Adrenal gland (tissue), 5 donors: ENCODE results near the gene ARHGAP26.

ENCODE experiments used
- POLR2A ChIP-seq, 2 donors: fragments of 450-650 bp; IDR thresholded peaks; one replicate each; pipeline ENCODE4 v1.6.1; 2017; ENCODE audit warnings: antibody characterized with exemption in 2 of 2, mild to moderate bottlenecking in 2 of 2, moderate library complexity in 1 of 2
- TF ChIP-seq, protein P1 (sequence below), 6 experiments: fragments of 450-650 bp in 4 of 6; fragments of 200-600 bp in 2 of 6; sonication (generic) in 1 of 6; IDR thresholded peaks; 1 replicate in 5 of 6; 2 replicates in 1 of 6; pipeline versions ENCODE4 v1.5.1 to v1.8.0; 2016 to 2021; ENCODE audit warnings: antibody characterized with exemption in 6 of 6, mild to moderate bottlenecking in 2 of 6, moderate library complexity in 1 of 6
- donor health status: DM: no; HTN: no; CAD: no.

- no peak for TF ChIP-seq POLR2A (IDR thresholded peaks at IDR 0.05)
- TF ChIP-seq, protein P1, sequence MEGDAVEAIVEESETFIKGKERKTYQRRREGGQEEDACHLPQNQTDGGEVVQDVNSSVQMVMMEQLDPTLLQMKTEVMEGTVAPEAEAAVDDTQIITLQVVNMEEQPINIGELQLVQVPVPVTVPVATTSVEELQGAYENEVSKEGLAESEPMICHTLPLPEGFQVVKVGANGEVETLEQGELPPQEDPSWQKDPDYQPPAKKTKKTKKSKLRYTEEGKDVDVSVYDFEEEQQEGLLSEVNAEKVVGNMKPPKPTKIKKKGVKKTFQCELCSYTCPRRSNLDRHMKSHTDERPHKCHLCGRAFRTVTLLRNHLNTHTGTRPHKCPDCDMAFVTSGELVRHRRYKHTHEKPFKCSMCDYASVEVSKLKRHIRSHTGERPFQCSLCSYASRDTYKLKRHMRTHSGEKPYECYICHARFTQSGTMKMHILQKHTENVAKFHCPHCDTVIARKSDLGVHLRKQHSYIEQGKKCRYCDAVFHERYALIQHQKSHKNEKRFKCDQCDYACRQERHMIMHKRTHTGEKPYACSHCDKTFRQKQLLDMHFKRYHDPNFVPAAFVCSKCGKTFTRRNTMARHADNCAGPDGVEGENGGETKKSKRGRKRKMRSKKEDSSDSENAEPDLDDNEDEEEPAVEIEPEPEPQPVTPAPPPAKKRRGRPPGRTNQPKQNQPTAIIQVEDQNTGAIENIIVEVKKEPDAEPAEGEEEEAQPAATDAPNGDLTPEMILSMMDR (IDR thresholded peaks at IDR 0.05), result no peak
These were observed 425.3 kb downstream of the ARHGAP26 start for GRCh38 chr5:143195491-143195890.
